ENCODE data around the gene ABCG1.
"Not testable (repeated sequence)": the region's sequence is repeated elsewhere in the genome, so short reads cannot be mapped to it uniquely, and the experiment has no call there.

Gene ABCG1

GRCh38 chr21:42218836-42219605 lies at the start of gene ABCG1:
ABCG1 (plus strand) TSS chr21:42219140; CDS start chr21:42219263, 123 bp downstream.
- DNase-seq: no peak

- no peak for DNase-seq
These were observed 49.2 kb upstream of the ABCG1 start for GRCh38 chr21:42169758-42170157.

DNA sequence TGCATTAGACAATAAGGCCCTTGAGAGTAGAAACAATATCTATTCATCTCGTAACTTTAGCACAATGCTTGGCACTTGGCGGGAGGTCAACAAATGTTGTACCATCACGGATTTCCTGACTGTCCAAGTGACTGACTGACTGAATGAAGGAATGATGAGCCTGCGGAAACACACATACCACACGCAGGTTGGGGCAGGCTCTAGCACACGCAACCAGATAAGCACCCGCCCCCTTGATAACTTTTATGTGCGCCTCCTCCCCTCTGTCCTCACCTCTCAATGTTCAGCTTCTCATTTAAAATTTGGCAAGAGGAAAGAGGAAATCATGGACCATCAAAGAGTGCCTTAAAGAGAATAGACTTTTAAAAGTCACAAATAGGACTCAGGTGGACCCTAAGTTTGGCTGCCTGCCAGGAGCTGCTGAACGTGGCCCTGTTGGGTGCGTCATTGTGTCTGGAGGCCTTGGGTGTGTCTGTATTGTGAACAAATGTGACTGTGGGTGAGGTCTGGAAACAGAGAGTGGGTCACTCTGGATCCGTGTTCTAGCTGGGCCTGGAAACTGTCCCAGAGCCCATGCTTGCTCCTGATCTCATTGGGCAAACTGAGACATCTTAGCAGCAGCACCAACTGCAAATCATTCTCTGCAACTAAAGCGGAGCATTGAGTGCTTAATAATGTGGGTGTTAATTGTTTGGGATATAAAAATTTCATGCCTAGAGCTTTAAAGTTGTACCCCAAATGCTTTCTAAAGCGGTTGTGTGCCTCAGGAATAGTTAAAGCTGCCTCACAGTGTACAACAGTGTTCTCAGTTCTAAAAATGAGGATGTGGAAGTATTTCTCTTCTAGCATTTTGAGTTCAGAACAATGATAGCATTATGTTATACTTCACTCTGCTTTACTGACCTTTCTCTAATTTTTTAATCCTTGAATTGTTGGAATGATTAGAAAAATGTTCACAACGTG lies 47.6 kb upstream of the ABCG1 start:
- no peak for DNase-seq

DNA sequence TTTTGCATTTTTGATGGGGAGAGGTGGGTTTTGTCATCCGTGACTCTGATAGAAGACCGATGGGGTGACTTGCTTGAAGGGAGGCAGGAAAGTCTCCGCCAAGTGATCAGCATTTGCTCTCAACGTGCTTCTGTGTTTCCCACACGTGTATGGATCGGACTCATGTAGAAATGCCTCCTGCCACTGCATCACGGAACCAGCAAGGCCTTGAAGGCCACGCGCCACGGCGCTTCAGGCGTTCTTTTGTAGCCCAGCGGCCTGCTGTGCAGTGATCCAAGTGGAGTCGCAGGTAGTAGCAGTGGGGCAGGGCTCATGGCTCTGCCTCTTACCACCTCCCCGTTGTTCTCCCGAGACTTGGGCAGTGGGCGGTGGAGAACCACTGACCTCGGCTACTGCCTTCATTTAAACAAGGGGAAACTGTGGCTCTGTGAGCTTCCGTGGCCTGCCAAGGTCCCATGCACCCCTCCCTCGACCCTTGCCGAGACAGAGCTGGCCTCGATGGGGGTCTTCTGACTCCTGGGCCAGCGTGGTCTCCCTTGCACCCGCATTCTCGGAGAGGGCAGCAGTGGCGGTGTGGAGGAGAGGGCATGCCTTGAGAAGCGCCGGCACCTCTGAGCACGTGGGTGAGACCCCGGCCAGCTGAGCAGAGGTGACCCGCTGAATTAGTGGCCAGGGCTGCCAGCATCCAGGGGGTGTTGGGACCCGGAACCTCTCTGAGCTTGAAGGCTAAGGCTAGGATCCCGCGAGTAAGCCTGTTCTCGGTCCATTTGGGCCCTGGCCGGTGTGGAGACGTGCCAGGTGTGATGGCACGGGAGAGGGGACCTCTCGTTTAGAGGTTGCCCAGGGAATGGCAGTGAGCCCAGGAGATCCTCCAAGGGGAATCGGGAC lies 46.1 kb upstream of the ABCG1 start:
- no peak for DNase-seq

GRCh38 chr21:42174173-42174572 lies 44.8 kb upstream of the ABCG1 start:
- DNase-seq: no peak

DNA sequence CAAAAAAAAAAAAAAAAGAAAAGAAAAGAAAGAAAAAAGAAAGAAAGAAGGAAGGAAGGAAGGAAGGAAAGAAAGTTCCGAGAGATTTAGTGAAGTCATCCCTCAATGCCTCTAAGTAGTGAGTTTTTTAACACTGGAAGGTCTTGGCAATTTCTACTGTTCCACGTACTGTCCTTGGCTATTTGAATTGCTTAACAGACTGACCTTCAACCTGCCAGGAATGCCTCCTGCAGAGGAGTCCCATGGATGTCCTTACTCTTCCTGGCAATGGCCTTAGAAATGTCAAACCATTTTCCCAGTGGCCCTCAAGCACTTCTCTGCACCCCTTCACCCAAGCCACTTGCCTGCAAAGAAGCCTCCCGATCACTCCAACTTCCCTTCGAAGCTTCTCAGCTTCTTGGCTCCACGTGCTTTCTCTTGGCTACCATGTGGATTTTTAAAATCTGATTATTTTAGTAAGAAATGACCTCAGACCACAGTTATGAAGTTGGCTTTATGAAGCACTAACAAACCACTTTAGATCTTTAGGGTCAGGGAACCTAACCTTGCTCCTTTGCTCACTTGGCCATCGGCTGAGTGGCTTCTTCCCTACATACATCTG lies 43.7 kb upstream of the ABCG1 start:
- no peak for DNase-seq

DNA sequence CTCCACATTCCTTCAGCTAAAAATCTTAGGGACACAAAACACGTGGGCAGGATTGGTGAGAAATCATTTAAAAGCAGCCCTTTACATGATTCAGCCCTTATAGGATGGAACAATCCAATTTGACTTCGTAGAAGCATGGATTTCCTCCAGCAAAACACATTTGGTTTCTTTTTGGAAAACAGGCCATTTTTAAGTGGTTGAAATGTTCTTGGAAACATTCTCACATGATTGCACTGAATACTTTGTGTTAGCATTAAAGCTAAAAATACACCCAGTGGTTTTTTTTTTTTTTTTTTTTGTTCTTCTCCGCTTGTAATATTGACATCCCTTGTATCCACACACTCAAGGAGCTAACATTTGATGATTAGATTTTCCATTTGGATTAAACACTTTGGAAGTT lies 42.1 kb upstream of the ABCG1 start:
- no peak for DNase-seq

GRCh38 chr21:42179316-42179715 lies 39.6 kb upstream of the ABCG1 start:
- no peak for DNase-seq

DNA sequence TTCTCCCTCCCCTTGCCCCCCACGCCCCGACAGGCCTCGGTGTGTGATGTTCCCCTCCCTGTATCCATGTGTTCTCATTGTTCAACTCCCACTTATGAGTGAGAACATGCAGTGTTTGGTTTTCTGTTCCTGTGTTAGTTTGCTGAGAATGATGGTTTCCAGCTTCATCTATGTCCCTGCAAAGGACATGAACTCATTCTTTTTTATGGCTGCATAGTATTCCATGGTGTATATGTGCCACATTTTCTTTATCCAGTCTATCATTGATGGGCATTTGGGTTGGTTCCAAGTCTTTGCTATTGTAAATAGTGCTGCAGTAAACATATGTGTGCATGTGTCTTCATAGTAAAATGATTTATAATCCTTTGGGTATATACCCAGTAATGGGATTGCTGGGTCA lies 38.9 kb upstream of the ABCG1 start:
- not testable (repeated sequence) for DNase-seq

DNA sequence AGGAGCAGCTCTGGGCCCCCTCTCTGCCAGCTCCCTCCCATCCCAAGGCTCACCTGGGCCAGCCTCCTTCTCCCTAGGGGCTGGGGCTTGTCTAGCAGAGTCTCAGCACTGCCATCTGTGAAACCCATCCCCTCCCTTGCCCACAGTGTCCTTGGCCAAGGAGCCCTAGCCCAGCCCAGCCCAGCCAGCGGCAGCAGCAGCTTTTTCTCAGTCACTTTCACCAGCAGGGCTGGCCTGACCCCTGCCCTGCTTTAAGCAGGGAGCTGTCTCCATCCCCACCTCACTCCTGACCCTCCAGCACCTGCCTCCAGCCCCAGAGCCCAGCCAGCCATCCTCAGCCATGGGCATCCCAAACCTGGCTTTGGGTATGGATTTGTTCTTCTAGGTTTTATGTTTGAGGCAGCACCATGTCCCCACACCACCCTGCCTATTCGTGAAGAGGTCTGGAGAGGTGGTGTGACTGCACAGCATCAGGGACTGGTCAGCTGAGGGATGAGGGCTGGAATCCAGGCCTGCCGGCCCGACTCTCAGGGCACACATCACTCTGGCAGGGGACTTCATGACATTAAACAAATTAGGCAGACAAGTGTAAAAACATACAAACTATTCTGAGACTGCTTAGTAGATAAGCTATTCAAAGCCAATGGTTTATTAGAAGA lies 36.1 kb upstream of the ABCG1 start:
- no peak for DNase-seq

DNA sequence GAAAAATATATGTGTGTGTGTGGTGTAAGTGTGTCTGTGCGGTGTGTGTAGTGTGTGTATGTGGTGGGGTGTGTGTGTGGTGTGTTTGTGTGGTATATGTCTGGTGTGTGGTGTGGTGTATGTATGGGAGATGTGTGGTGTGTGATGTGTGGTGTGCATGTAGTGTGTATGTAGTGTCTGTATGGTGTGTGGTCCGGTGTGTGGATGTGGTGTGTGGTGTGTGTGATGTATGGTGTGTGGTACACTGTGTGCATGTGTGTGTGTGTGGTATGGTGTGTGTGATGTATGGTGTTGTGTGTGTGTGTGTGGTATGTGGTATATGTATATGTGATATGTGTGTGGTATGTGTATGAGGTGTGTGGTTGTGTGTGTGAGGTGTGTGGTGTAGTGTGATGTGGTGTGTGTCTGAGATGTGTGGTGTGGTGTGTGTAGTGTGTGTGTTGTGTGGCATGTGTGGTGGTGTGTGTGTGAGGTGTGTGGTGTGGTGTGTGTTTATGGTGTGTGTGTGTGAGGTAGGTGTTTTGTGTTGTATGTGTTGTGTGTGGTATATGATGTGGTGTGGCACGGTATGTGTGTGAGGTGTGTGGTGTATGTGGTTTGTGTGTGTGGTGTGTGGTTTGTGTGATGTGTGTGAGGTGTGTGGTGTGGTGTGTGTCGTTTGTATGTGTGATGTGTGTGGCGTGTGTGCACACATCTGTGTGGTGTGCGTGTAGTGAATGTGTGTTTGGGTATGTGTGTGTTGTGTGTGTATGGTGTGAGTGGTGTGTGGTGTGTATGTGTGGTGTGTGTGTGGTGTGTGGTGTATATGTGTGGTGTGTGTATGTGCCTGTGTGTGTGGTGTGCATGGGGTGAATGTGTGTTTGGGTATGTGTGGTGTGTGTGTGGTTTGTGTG lies 35.3 kb upstream of the ABCG1 start:
- no peak for DNase-seq

GRCh38 chr21:42186591-42186990 lies 32.3 kb upstream of the ABCG1 start:
- DNase-seq: no peak

GRCh38 chr21:42187976-42188653 lies 30.8 kb upstream of the ABCG1 start:
- DNase-seq: no peak

- DNase-seq: no peak
These were observed 30.3 kb upstream of the ABCG1 start for GRCh38 chr21:42188663-42189062.

GRCh38 chr21:42189431-42189830 lies 29.5 kb upstream of the ABCG1 start:
- DNase-seq: no peak

- DNase-seq: no peak
These were observed 29.0 kb upstream of the ABCG1 start for GRCh38 chr21:42189860-42190485.

DNA sequence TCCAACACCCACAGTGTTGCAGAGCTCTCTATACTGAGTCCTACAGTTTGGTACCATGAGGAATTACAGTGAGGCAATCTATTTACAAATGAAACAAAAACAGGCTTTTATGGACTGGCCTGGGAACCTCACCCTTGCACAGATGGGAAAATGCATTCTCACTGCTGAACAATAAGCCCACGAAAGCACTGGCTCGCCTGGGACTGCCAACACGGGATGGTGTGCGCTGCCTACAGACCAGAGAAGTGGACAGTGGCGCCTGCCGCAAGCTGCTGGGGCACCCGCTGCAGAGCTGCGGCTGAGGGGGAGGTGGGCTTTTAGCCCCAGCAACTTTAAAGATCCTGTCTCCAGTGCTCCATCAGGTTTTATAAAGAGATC lies 28.5 kb upstream of the ABCG1 start:
- no peak for DNase-seq

DNA sequence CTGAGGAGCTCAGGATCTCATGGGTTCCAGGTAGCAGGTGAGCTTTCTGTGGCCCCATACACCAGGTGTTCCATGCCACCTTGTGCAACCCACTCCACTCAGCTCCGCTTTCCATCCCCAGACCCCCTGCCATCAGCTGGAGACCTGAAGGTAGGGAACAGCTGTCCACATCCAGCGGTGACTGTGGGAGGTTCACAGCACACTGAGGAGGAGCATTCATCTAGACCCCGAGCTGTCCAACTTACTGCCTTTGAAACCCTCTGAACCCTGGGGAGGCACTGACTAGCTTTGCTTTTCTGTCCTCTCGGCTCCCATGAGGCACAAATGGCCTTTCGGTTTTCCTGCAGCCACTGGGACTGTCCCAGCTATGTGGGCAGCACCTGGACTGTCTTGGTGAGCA lies 27.9 kb upstream of the ABCG1 start:
- no peak for DNase-seq

DNA sequence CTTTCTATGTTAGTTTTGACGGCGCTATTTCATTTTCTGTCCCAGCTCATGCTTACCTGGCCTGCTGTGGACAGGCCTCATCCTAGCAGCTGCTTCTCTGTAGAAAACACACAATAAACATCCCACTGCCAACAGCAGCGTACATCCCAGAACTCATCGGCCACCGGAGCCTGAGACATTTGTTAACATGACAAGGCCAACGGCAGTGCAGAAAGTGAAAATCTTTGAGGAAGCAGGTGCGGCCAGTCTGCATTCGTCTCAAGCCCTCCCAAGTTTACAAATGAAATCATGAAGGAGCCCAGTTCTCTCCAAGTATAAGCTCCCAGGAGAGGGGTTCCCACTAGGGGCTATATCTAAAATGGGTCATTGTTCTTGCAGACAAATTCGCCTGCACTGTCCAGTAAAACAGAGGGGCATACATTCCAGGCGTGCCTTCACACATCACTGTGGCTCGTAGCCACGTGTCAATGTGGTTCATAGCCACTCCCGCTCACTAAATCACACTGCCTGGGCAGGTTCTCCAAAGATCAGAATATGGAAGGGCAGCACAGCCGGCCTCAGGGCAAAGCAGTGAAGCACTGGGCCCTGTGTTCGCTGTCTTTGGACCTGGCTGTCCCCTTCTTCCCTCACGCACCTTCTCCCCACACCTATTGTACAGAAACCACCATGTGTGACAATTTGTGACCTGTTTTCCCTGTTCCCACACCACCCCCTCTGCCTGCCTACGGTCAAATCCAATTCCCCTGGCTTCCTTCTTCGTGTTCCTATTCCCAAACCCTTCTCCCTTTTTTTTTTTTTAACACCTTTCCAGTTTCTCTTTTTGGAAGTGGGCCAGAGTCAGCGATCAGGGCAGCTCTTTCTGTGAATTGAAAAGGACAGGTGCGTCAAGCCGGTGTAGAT lies 27.0 kb upstream of the ABCG1 start:
- no peak for DNase-seq

All from left hindlimb (tissue), 1 donor.